Esophagus muscularis mucosa (tissue), 4 donors: ENCODE results near the gene CTR9. TPM values are rescaled to one million over a fixed set of nuclear protein-coding genes. Genes with fewer than 3 reads are reported as not detected.

ENCODE experiments used
- DNase-seq: peaks from one replicate; pipeline ENCODE4 v3.0.0-alpha.2; 2017; ENCODE audit errors: extremely low spot score
- H3K27ac ChIP-seq, 4 donors: fragments of 200-600 bp; sonication (generic); replicated peaks in 1 of 4; 1 replicate in 3 of 4; 2 replicates in 1 of 4; pipeline ENCODE4 v1.5.1; 2016 to 2019; ENCODE audit warnings: mild to moderate bottlenecking in 1 of 4
- H3K27me3 ChIP-seq, 4 donors: fragments of 200-600 bp; sonication (generic); one replicate each; pipeline versions ENCODE4 v1.5.1 to v1.6.0; 2016 to 2019
- H3K36me3 ChIP-seq, 4 donors: fragments of 200-600 bp; sonication (generic); one replicate each; pipeline ENCODE4 v1.5.1; 2016 to 2019
- H3K4me1 ChIP-seq, 4 donors: fragments of 200-600 bp; sonication (generic); one replicate each; pipeline ENCODE4 v1.5.1; 2016 to 2019
- H3K4me3 ChIP-seq, 4 donors: fragments of 200-600 bp; sonication (generic); 1 replicate in 2 of 4; 2 replicates in 2 of 4; pipeline ENCODE4 v1.5.1; 2016 to 2019; ENCODE audit warnings: mild to moderate bottlenecking in 4 of 4, moderate library complexity in 1 of 4
- H3K9me3 ChIP-seq, 4 donors: fragments of 200-600 bp; sonication (generic); 1 replicate in 3 of 4; 2 replicates in 1 of 4; pipeline ENCODE4 v1.5.1; 2016 to 2019
- CTCF ChIP-seq, 3 experiments: fragments of 200-600 bp in 2 of 3; fragments of 450-650 bp in 1 of 3; sonication (generic) in 2 of 3; IDR thresholded peaks; one replicate each; pipeline ENCODE4 v1.5.1; 2017 to 2019; ENCODE audit warnings: antibody characterized with exemption in 3 of 3, mild to moderate bottlenecking in 2 of 3, moderate library complexity in 1 of 3
- EP300 ChIP-seq: sonication (generic); formaldehyde crosslinking; IDR thresholded peaks from one replicate; pipeline ENCODE4 v1.6.1; 2017; ENCODE audit warnings: antibody characterized with exemption
- POLR2A ChIP-seq: fragments of 450-650 bp; IDR thresholded peaks from one replicate; pipeline ENCODE4 v1.6.1; 2017; ENCODE audit warnings: antibody characterized with exemption, moderate library complexity, mild to moderate bottlenecking, low read depth
- POLR2AphosphoS5 ChIP-seq, 2 donors: sonication (generic); formaldehyde crosslinking; IDR thresholded peaks; one replicate each; pipeline ENCODE4 v1.6.1; 2017; ENCODE audit warnings: antibody characterized with exemption in 2 of 2
- WGBS: methylation state at CpG from one replicate; pipeline ENCODE4 v1.1.5; 2018; 5-methylcytosine and 5-hydroxymethylcytosine counted together
- intact Hi-C: fragments of 100-400 bp; cut with DNase I; formaldehyde crosslinking; loops from one replicate; pipeline ENCODE4 v1.15.1; 2023
- total RNA-seq, 4 donors: library from RNA; depleted of rRNA; stranded (reverse); fragments of >200 nt; gene quantifications; one replicate each; pipeline versions ENCODE4 v1.1.0 to v1.2.1, GENCODE V29; 2016

The CTR9 gene
- 10 to 100 TPM; 17.9 to 26.6 (median 19.4) TPM for total RNA-seq

GRCh38 chr11:10750838-10751580 is at the start of gene CTR9:
Gene CTR9 (plus strand): TSS chr11:10751246. CDS start chr11:10751413, 167 bp downstream.
- peak within 1 kb of the TSS; percentile 77 to 95 (median 84) for H3K4me3 ChIP-seq
- H3K27me3 ChIP-seq: no peaks in the 10 kb centered on the region
- peaks cover 8 to 33% (median 11%) of the 10 kb centered on the region in 4 donors for H3K36me3 ChIP-seq
- peak within 1 kb of the TSS; percentile 79 to 93 (median 89) for H3K27ac ChIP-seq
- H3K4me1 ChIP-seq: peaks cover 14 to 19% (median 17%) of the 10 kb centered on the region in 4 donors
- peak; percentile 99 for DNase-seq
- WGBS: 1% methylated on average over 31 of the region's 67 CpGs
- H3K9me3 ChIP-seq: no peaks in the 10 kb centered on the region
- TF ChIP-seq CTCF (IDR thresholded peaks at IDR 0.05): peak in 2 of 3 experiments; percentile 19 to 22
- TF ChIP-seq EP300: no peak
- peak; percentile 96 to 97 for TF ChIP-seq POLR2AphosphoS5 (IDR thresholded peaks at IDR 0.05)
- TF ChIP-seq POLR2A: peak; percentile 82
- intact Hi-C loops: no loop called here

GRCh38 chr11:10701982-10702381 is 49.1 kb upstream of the CTR9 start:
- no peak overlapping the region for H3K27ac ChIP-seq
- intact Hi-C loops: no loop called here
- DNase-seq: no peak
- no peak for TF ChIP-seq POLR2A
- TF ChIP-seq POLR2AphosphoS5 (IDR thresholded peaks at IDR 0.05): no peak
- TF ChIP-seq EP300: no peak
- no peak for TF ChIP-seq CTCF (IDR thresholded peaks at IDR 0.05)
- H3K4me1 ChIP-seq: peaks cover 0 to 6% (median 5%) of the 10 kb centered on the region in 4 donors
- H3K27me3 ChIP-seq: no peaks in the 10 kb centered on the region
- 84% methylated on average over 3 of the region's 3 CpGs for WGBS
- no peaks in the 10 kb centered on the region for H3K36me3 ChIP-seq
- no peak overlapping the region for H3K4me3 ChIP-seq
- no peaks in the 10 kb centered on the region for H3K9me3 ChIP-seq

- Histone ChIP-seq H3K9me3 (no peaks in the 10 kb centered on the region), H3K4me1 (peaks cover 0 to 19% (median 6%) of the 10 kb centered on the region in 4 donors), H3K27me3 (no peaks in the 10 kb centered on the region), H3K4me3 (no peak overlapping the region), H3K36me3 (no peaks in the 10 kb centered on the region), H3K27ac (no peak overlapping the region)
- intact Hi-C loops: no loop called here
- TF ChIP-seq POLR2AphosphoS5 (IDR thresholded peaks at IDR 0.05) (no peak), EP300 (no peak), CTCF (IDR thresholded peaks at IDR 0.05) (no peak), POLR2A (no peak)
- WGBS: 97% methylated on average over 3 of the region's 3 CpGs
- no peak for DNase-seq
These were observed 42.9 kb upstream of the CTR9 start for GRCh38 chr11:10708131-10708530.

GRCh38 chr11:10709299-10710086 is 41.6 kb upstream of the CTR9 start:
- no peak for DNase-seq
- Histone ChIP-seq H3K4me3 (no peak overlapping the region), H3K27ac (peak overlapping the region in 1 of 4 donors; percentile 23), H3K36me3 (no peaks in the 10 kb centered on the region), H3K4me1 (peaks cover 0 to 27% (median 15%) of the 10 kb centered on the region in 4 donors), H3K9me3 (no peaks in the 10 kb centered on the region), H3K27me3 (no peaks in the 10 kb centered on the region)
- WGBS: 64% methylated on average over 5 of the region's 5 CpGs
- TF ChIP-seq POLR2AphosphoS5 (IDR thresholded peaks at IDR 0.05) (no peak), POLR2A (no peak), CTCF (IDR thresholded peaks at IDR 0.05) (no peak), EP300 (no peak)
- intact Hi-C loops: no loop called here
